Activated B cell treated with CpG ODN at 0.5 μM for 24 hours (primary cell): ENCODE measurements around the gene MEIS2. TPM values are rescaled to one million over a fixed set of nuclear protein-coding genes. Genes with fewer than 3 reads are reported as not detected.

Experiments used
- ATAC-seq: fragments of 200-7000 bp; cut with Tn5 transposase; one replicate; pipeline ENCODE4 v1.10.0; 2021; ENCODE audit warnings: low read depth, mild to moderate bottlenecking, moderate library complexity
- CTCF ChIA-PET: fragments of 350-600 bp; sonication (Branson Sonifier 250); formaldehyde crosslinking; loops from one replicate; lab custom pipeline; 2021; ENCODE audit warnings: antibody characterized with exemption; lab: Charles Lee
- POLR2A ChIA-PET: fragments of 350-600 bp; sonication (Branson Sonifier 250); formaldehyde crosslinking; loops from one replicate; lab custom pipeline; 2021; ENCODE audit warnings: antibody characterized with exemption; lab: Charles Lee
- DNase-seq: peaks from one replicate; pipeline ENCODE4 v3.0.0; 2022
- H3K27ac Mint-ChIP-seq: one replicate; pipeline ENCODE4 v1.8.0; 2020; ENCODE audit warnings: mixed read lengths
- H3K27me3 Mint-ChIP-seq: one replicate; pipeline ENCODE4 v1.8.0; 2021; ENCODE audit warnings: mixed read lengths
- H3K36me3 Mint-ChIP-seq: one replicate; pipeline ENCODE4 v1.8.0; 2021; ENCODE audit warnings: low read depth, mixed read lengths
- H3K4me1 Mint-ChIP-seq: one replicate; pipeline ENCODE4 v1.8.0; 2021; ENCODE audit warnings: mixed read lengths
- H3K4me3 Mint-ChIP-seq: one replicate; pipeline ENCODE4 v1.8.0; 2020; ENCODE audit warnings: mild to moderate bottlenecking, mixed read lengths
- H3K9me3 Mint-ChIP-seq: one replicate; pipeline ENCODE4 v1.8.0; 2020; ENCODE audit warnings: mixed read lengths
- CTCF ChIP-seq: fragments of 200-600 bp; IDR thresholded peaks from one replicate; pipeline ENCODE4 v1.8.0; 2022; ENCODE audit warnings: antibody characterized with exemption, mild to moderate bottlenecking
- intact Hi-C: fragments of 100-400 bp; cut with micrococcal nuclease; formaldehyde crosslinking; loops from one replicate; pipeline ENCODE4 v1.15.1; 2024
- total RNA-seq: library from RNA; stranded (reverse); gene quantifications from 2 replicates; pipeline ENCODE4 v1.2.3, GENCODE V29; 2022

MEIS2 gene
- total RNA-seq, 1 donor from 2014 or later = 0.24 TPM

DNA sequence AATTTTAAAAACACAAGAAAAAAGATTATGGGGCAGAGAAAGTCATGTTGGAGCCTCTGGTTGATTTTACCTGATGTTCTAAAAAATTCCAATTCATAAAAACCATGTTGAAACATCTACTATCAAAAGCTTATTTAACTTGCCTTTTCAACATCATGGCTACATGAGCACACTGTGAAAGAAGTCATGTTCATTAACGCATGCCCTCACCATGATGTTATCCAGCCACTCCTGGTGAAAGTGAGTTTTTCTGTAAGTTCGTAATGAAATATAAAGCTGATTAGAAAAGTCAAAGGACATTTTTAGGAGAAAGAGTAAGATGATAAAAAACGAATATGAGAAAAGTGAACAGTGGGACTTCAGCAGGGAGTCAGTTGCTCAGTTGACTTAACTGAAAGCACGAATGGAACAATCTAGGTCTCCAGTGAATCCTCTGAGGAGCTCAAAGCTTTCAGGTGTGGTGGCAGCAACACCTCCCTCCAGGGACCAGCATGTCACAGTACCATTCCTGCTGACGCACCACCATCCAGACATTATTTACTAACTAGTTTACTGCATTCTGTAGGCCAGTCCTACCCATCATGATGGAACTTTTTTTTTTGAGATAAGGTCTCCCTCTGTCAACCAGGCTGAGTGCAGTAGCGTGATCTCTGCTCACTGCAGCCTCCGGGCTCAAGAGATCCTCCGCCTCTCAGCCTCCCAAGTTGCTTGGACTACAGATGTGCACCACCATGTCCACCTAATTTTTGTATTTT lies 95.2 kb downstream of the MEIS2 start:
- no peaks in the 10 kb centered on the region for H3K4me1 Mint-ChIP-seq
- H3K9me3 Mint-ChIP-seq = no peaks in the 10 kb centered on the region
- ATAC-seq (no peak), DNase-seq (no peak)
- H3K36me3 Mint-ChIP-seq = no peaks in the 10 kb centered on the region
- H3K27ac Mint-ChIP-seq = no peak overlapping the region
- no peaks in the 10 kb centered on the region for H3K27me3 Mint-ChIP-seq
- H3K4me3 Mint-ChIP-seq = no peak overlapping the region
- CTCF ChIA-PET = no interaction called here
- intact Hi-C loops = no loop called here
- POLR2A ChIA-PET = no interaction called here
- TF ChIP-seq CTCF = no peak

- no peaks in the 10 kb centered on the region for H3K27me3 Mint-ChIP-seq
- H3K36me3 Mint-ChIP-seq = no peaks in the 10 kb centered on the region
- ChIA-PET CTCF (no interaction called here), POLR2A (no interaction called here)
- no peak overlapping the region for H3K27ac Mint-ChIP-seq
- no peak for TF ChIP-seq CTCF
- ATAC-seq (no peak), DNase-seq (no peak)
- H3K9me3 Mint-ChIP-seq = no peaks in the 10 kb centered on the region
- intact Hi-C loops = no loop called here
- no peak overlapping the region for H3K4me3 Mint-ChIP-seq
- H3K4me1 Mint-ChIP-seq = no peaks in the 10 kb centered on the region
Measured at GRCh38 chr15:37004373-37004869, 95.9 kb downstream of the MEIS2 start.

- Mint-ChIP-seq H3K36me3 (no peaks in the 10 kb centered on the region), H3K4me3 (no peak overlapping the region), H3K27ac (no peak overlapping the region), H3K27me3 (no peaks in the 10 kb centered on the region), H3K9me3 (no peaks in the 10 kb centered on the region), H3K4me1 (no peaks in the 10 kb centered on the region)
- no peak for ATAC-seq
- no peak for DNase-seq
- POLR2A ChIA-PET = no interaction called here
- no peak for TF ChIP-seq CTCF
- CTCF ChIA-PET = no interaction called here
- intact Hi-C loops = no loop called here
Measured at GRCh38 chr15:37002041-37002672, 98.2 kb downstream of the MEIS2 start.

DNA sequence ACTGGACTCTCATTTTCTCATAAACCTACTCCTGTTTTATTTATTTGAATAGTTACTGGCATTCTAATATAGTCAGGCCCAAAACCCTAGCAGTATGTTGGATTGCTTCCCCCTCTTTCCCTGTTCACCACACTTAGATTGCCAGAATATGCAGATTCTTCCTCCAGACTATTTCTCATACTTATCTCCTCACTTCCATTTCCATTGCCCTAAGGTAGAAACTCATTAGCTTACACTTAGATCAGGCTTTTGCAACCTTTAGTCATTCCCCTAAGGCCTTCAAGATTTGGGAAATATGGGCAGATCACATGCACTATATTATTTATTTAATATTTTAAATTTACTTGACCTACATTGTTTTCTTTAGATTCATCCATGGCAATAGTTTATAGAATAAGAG lies 98.9 kb downstream of the MEIS2 start:
- Mint-ChIP-seq H3K9me3 (no peaks in the 10 kb centered on the region), H3K4me3 (no peak overlapping the region), H3K36me3 (no peaks in the 10 kb centered on the region), H3K4me1 (no peaks in the 10 kb centered on the region), H3K27me3 (no peaks in the 10 kb centered on the region), H3K27ac (no peak overlapping the region)
- TF ChIP-seq CTCF = no peak
- ATAC-seq (no peak), DNase-seq (no peak)
- intact Hi-C loops = no loop called here
- POLR2A ChIA-PET = no interaction called here
- CTCF ChIA-PET = no interaction called here

DNA sequence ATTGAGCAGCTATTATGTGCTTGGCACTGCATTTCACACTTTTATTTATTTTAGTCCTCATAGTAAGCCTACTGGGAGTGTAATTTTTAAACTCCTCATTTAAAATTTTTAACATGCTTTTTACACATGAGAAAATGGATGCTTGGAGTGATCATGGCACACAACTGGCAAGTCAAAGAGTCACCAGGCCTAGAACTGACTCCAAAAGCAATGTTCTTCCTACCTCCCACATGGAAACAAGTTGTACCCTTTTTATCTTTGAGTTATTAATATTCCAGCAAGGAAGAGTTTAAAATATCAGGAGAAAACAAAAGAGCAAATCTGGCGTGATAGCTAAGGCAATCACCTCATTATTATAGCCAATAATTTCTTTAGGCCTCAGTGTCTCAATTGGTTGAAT lies 100.6 kb downstream of the MEIS2 start:
- ChIA-PET CTCF (no interaction called here), POLR2A (no interaction called here)
- no peak overlapping the region for H3K4me3 Mint-ChIP-seq
- no peak for TF ChIP-seq CTCF
- intact Hi-C loops = no loop called here
- no peak for ATAC-seq
- no peaks in the 10 kb centered on the region for H3K27me3 Mint-ChIP-seq
- no peaks in the 10 kb centered on the region for H3K4me1 Mint-ChIP-seq
- H3K36me3 Mint-ChIP-seq = no peaks in the 10 kb centered on the region
- no peaks in the 10 kb centered on the region for H3K9me3 Mint-ChIP-seq
- H3K27ac Mint-ChIP-seq = no peak overlapping the region
- no peak for DNase-seq
